ENCODE measurements around the gene CPED1.
"Not testable (repeated sequence)": the region's sequence is repeated elsewhere in the genome, so short reads cannot be mapped to it uniquely, and the experiment has no call there.

GRCh38 chr7:121221108-121221507 is 232.6 kb downstream of the CPED1 start:
- not testable (repeated sequence) for TF ChIP-seq POLR2A (IDR thresholded peaks at IDR 0.05); POLR2AphosphoS5 (IDR thresholded peaks at IDR 0.05; ENCODE audit: insufficient read depth in 1 of 2, low read depth in 1 of 2)
- TF ChIP-seq, protein P1, sequence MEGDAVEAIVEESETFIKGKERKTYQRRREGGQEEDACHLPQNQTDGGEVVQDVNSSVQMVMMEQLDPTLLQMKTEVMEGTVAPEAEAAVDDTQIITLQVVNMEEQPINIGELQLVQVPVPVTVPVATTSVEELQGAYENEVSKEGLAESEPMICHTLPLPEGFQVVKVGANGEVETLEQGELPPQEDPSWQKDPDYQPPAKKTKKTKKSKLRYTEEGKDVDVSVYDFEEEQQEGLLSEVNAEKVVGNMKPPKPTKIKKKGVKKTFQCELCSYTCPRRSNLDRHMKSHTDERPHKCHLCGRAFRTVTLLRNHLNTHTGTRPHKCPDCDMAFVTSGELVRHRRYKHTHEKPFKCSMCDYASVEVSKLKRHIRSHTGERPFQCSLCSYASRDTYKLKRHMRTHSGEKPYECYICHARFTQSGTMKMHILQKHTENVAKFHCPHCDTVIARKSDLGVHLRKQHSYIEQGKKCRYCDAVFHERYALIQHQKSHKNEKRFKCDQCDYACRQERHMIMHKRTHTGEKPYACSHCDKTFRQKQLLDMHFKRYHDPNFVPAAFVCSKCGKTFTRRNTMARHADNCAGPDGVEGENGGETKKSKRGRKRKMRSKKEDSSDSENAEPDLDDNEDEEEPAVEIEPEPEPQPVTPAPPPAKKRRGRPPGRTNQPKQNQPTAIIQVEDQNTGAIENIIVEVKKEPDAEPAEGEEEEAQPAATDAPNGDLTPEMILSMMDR (IDR thresholded peaks at IDR 0.05) = not testable (repeated sequence)

All from vagina (tissue), 2 donors.